B cell (primary cell): ENCODE measurements around the gene AP1AR. TPM values are rescaled to one million over a fixed set of nuclear protein-coding genes. Genes with fewer than 3 reads are reported as not detected.

ENCODE experiments used
- ATAC-seq: fragments of 200-7000 bp; cut with Tn5 transposase; one replicate; pipeline ENCODE4 v1.10.0; 2021; ENCODE audit warnings: low read depth, mild to moderate bottlenecking, moderate number of reproducible peaks, moderate library complexity
- CTCF ChIA-PET: fragments of 350-600 bp; sonication (Branson Sonifier 250); formaldehyde crosslinking; loops from one replicate; lab custom pipeline; 2021; ENCODE audit warnings: antibody characterized with exemption, inconsistent platforms; lab: Charles Lee
- POLR2A ChIA-PET: fragments of 350-600 bp; sonication (Branson Sonifier 250); formaldehyde crosslinking; loops from one replicate; lab custom pipeline; 2021; ENCODE audit warnings: antibody characterized with exemption; lab: Charles Lee
- DNase-seq: peaks from one replicate; pipeline ENCODE4 v3.0.0; 2013
- H2AFZ ChIP-seq: 2 replicates; pipeline ENCODE4 v1.6.1; 2012; ENCODE audit warnings: mild to moderate bottlenecking, low read depth, low read length; ENCODE audit not compliant: insufficient read depth, poor library complexity, severe bottlenecking
- H3K27ac ChIP-seq, 2 donors: 1 replicate in 1 of 2; 2 replicates in 1 of 2; pipeline ENCODE4 v1.5.1; 2012 to 2013; ENCODE audit warnings: low read length in 2 of 2, mild to moderate bottlenecking in 2 of 2, moderate library complexity in 1 of 2
- H3K27me3 ChIP-seq, 4 experiments: fragments of 200-600 bp in 1 of 4; sonication (generic) in 1 of 4; replicated peaks in 1 of 4; 1 replicate in 2 of 4; 2 replicates in 2 of 4; pipeline versions ENCODE4 v1.6.1 to v1.7.0; 2013 to 2016; ENCODE audit warnings: low read length in 3 of 4, mild to moderate bottlenecking in 2 of 4, mixed read lengths in 1 of 4, moderate library complexity in 1 of 4; ENCODE audit not compliant: insufficient read depth in 4 of 4, control insufficient read depth in 3 of 4; ENCODE audit errors: control extremely low read depth in 1 of 4
- H3K36me3 ChIP-seq, 2 experiments: replicated peaks in 1 of 2; 1 replicate in 1 of 2; 2 replicates in 1 of 2; pipeline versions ENCODE4 v1.6.1 to v1.7.1; 2013; ENCODE audit warnings: low read length in 1 of 2; ENCODE audit not compliant: insufficient read depth in 2 of 2, control insufficient read depth in 1 of 2; ENCODE audit errors: control extremely low read depth in 1 of 2, extremely low read depth in 1 of 2
- H3K4me1 ChIP-seq, 2 donors: fragments of 200-600 bp in 1 of 2; sonication (generic) in 1 of 2; 1 replicate in 1 of 2; 2 replicates in 1 of 2; pipeline versions ENCODE4 v1.5.1 to v1.6.1; 2013 to 2017; ENCODE audit warnings: low read length in 2 of 2; ENCODE audit not compliant: control insufficient read depth in 2 of 2, insufficient read depth in 2 of 2
- H3K4me2 ChIP-seq: replicated peaks from 2 replicates; pipeline ENCODE3; 2012; ENCODE audit warnings: mild to moderate bottlenecking, low read depth, low read length; ENCODE audit not compliant: poor library complexity, severe bottlenecking
- H3K4me3 ChIP-seq, 5 experiments: fragments of 200-600 bp in 1 of 5; sonication (generic) in 1 of 5; 1 replicate in 3 of 5; 2 replicates in 2 of 5; pipeline versions ENCODE4 v1.5.1 to v1.7.0; 2011 to 2016; ENCODE audit warnings: low read length in 4 of 5, mild to moderate bottlenecking in 4 of 5, low read depth in 2 of 5, control low read depth in 1 of 5, moderate library complexity in 1 of 5; ENCODE audit not compliant: insufficient read depth in 1 of 5; ENCODE audit errors: control extremely low read depth in 1 of 5, extremely low read depth in 1 of 5
- H3K79me2 ChIP-seq: fragments of 200-600 bp; sonication (generic); one replicate; pipeline ENCODE4 v1.6.0; 2016; ENCODE audit warnings: low read length; ENCODE audit not compliant: control insufficient read depth, insufficient read depth
- H3K9ac ChIP-seq: fragments of 200-600 bp; sonication (generic); 2 replicates; pipeline ENCODE4 v1.6.1; 2017; ENCODE audit warnings: mild to moderate bottlenecking, low read length, moderate library complexity
- H3K9me3 ChIP-seq, 3 donors: one replicate each; pipeline versions ENCODE4 v1.6.1 to v1.7.1; 2013; ENCODE audit warnings: low read length in 2 of 3; ENCODE audit not compliant: control insufficient read depth in 2 of 3, insufficient read depth in 1 of 3; ENCODE audit errors: control extremely low read depth in 1 of 3
- H4K20me1 ChIP-seq: 2 replicates; pipeline ENCODE4 v1.6.0; 2012; ENCODE audit warnings: mild to moderate bottlenecking, low read length; ENCODE audit not compliant: insufficient read depth, control insufficient read depth, poor library complexity, severe bottlenecking
- H3K27ac Mint-ChIP-seq: one replicate; pipeline ENCODE4 v1.8.0; 2021; ENCODE audit warnings: mixed read lengths
- H3K27me3 Mint-ChIP-seq: one replicate; pipeline ENCODE4 v1.8.0; 2021; ENCODE audit warnings: mixed read lengths
- H3K4me1 Mint-ChIP-seq: one replicate; pipeline ENCODE4 v1.8.0; 2021; ENCODE audit warnings: mixed read lengths
- H3K4me3 Mint-ChIP-seq: one replicate; pipeline ENCODE4 v1.8.0; 2021; ENCODE audit warnings: mixed read lengths
- H3K9me3 Mint-ChIP-seq: one replicate; pipeline ENCODE4 v1.8.0; 2022; ENCODE audit warnings: mixed read lengths; ENCODE audit not compliant: insufficient read depth
- EZH2 ChIP-seq: IDR thresholded peaks from 2 replicates; pipeline ENCODE4 v1.6.1; 2012; ENCODE audit warnings: borderline replicate concordance, low read depth, mild to moderate bottlenecking, moderate library complexity, low read length; ENCODE audit not compliant: insufficient read depth, poor library complexity, severe bottlenecking
- WGBS: methylation state at CpG from one replicate; pipeline ENCODE4 v1.1.5; 2013; ENCODE audit warnings: missing lambda C conversion rate; ENCODE audit not compliant: insufficient coverage; 5-methylcytosine and 5-hydroxymethylcytosine counted together
- intact Hi-C: fragments of 100-400 bp; cut with micrococcal nuclease; formaldehyde crosslinking; loops from one replicate; pipeline ENCODE4 v1.10.0; 2022
- polyA plus RNA-seq: library from polyadenylated mRNA; depleted of rRNA; stranded (reverse); fragments of >200 nt; gene quantifications from 2 replicates; pipeline ENCODE4 v1.2.3, GENCODE V29; 2012
- total RNA-seq, 2 donors: library from RNA; stranded (reverse); fragments of 120-200 nt in 1 of 2; gene quantifications; 1 replicate in 1 of 2; 2 replicates in 1 of 2; pipeline versions ENCODE4 v1.2.3 to v1.2.4, GENCODE V29; 2013 to 2022
- TF ChIP-seq, protein P1 (sequence below): fragments of 200-600 bp; IDR thresholded peaks from one replicate; pipeline ENCODE4 v1.8.0; 2022; ENCODE audit warnings: antibody characterized with exemption, mild to moderate bottlenecking

Gene AP1AR
- total and polyA plus RNA-seq, 2 donors (not counting 1 experiment from before 2014, with no cell fraction given), result 3.4 to 20.3 TPM

DNA sequence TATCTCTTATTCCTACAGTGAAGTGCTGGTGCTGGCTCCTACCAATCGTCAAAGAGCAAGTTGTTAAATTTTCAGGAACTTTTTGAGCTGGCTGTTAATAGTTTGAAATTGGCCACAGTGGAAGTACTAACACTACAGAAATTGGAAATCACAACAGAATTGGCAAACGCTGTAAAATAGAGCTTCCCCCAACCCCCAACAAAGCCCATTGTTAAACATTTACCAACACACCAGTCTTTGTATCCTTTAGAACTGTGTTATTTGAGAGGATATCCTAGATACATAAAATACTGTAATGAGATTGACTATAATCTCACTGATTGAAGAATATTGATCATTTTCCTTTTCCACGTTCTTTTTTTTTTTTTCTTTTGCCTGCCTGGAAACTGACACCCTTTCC lies 49.0 kb upstream of the AP1AR start:
- H3K27me3 ChIP-seq, result no peaks in the 10 kb centered on the region
- POLR2A ChIA-PET, result no interaction called here
- H3K9me3 ChIP-seq, result no peaks in the 10 kb centered on the region
- H3K4me3 Mint-ChIP-seq, result no peak overlapping the region
- H3K4me3 ChIP-seq, result no peak overlapping the region
- no CpG with 5 or more reads among the region's 3 CpGs for WGBS
- H3K79me2 ChIP-seq, result no peaks in the 10 kb centered on the region
- DNase-seq (no peak), ATAC-seq (no peak)
- H3K4me2 ChIP-seq, result no peak overlapping the region
- no peaks in the 10 kb centered on the region for H3K4me1 Mint-ChIP-seq
- no peaks in the 10 kb centered on the region for H3K4me1 ChIP-seq
- no peaks in the 10 kb centered on the region for H3K36me3 ChIP-seq
- H3K9ac ChIP-seq, result no peak overlapping the region
- intact Hi-C loops, result no loop called here
- TF ChIP-seq, protein P1, sequence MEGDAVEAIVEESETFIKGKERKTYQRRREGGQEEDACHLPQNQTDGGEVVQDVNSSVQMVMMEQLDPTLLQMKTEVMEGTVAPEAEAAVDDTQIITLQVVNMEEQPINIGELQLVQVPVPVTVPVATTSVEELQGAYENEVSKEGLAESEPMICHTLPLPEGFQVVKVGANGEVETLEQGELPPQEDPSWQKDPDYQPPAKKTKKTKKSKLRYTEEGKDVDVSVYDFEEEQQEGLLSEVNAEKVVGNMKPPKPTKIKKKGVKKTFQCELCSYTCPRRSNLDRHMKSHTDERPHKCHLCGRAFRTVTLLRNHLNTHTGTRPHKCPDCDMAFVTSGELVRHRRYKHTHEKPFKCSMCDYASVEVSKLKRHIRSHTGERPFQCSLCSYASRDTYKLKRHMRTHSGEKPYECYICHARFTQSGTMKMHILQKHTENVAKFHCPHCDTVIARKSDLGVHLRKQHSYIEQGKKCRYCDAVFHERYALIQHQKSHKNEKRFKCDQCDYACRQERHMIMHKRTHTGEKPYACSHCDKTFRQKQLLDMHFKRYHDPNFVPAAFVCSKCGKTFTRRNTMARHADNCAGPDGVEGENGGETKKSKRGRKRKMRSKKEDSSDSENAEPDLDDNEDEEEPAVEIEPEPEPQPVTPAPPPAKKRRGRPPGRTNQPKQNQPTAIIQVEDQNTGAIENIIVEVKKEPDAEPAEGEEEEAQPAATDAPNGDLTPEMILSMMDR, result no peak
- no peak for TF ChIP-seq EZH2
- H3K27ac Mint-ChIP-seq, result no peak overlapping the region
- CTCF ChIA-PET, result interaction anchor here (1.2 kb wide), 1 partner anchor 83 kb away, joined by 4 read pairs; no protein-coding TSS in a partner anchor
- H4K20me1 ChIP-seq, result no peaks in the 10 kb centered on the region
- no peak overlapping the region for H2AFZ ChIP-seq
- no peaks in the 10 kb centered on the region for H3K27me3 Mint-ChIP-seq
- H3K9me3 Mint-ChIP-seq, result no peaks in the 10 kb centered on the region
- no peak overlapping the region for H3K27ac ChIP-seq

DNA sequence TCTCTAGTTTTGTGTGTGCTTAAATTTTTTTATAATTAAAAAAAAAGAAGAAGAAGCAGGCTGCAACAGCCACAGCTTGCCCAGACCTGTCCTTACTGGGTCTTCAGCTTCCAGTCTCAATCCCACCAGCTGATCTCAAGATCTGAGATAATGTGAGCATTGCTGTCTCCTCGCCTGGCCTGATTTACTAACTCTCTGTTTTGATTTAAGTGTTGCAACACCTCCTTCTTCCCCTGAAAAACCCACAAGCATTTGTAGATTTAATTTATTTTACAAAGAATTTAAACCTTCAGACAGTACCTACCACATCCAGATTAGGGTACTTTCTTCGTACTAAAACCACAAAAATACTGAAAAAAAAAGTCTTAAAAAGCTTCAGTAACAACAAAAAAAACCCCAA lies 48.3 kb upstream of the AP1AR start:
- intact Hi-C loops, result no loop called here
- Histone ChIP-seq H4K20me1 (no peaks in the 10 kb centered on the region), H3K4me3 (no peak overlapping the region), H3K27me3 (no peaks in the 10 kb centered on the region), H3K36me3 (no peaks in the 10 kb centered on the region), H3K4me1 (no peaks in the 10 kb centered on the region), H3K4me2 (no peak overlapping the region), H3K9me3 (no peaks in the 10 kb centered on the region), H3K27ac (no peak overlapping the region), H3K79me2 (no peaks in the 10 kb centered on the region), H2AFZ (no peak overlapping the region), H3K9ac (no peak overlapping the region)
- ChIA-PET CTCF (no interaction called here), POLR2A (no interaction called here)
- Mint-ChIP-seq H3K4me3 (no peak overlapping the region), H3K9me3 (no peaks in the 10 kb centered on the region), H3K27ac (no peak overlapping the region), H3K27me3 (no peaks in the 10 kb centered on the region), H3K4me1 (no peaks in the 10 kb centered on the region)
- TF ChIP-seq, protein P1, result no peak
- TF ChIP-seq EZH2, result no peak
- DNase-seq, result no peak
- no CpG with 5 or more reads among the region's 2 CpGs for WGBS
- ATAC-seq, result no peak
